Measurements from ENCODE around the gene KCNH5.
"Not testable (repeated sequence)": the region's sequence is repeated elsewhere in the genome, so short reads cannot be mapped to it uniquely, and the experiment has no call there.

The KCNH5 gene

GRCh38 chr14:62885451-62885850 lies 159.8 kb downstream of the KCNH5 start:
- no peak for DNase-seq (ENCODE audit: low read depth, low spot score)

GRCh38 chr14:62882967-62883366 lies 162.3 kb downstream of the KCNH5 start:
- DNase-seq (ENCODE audit: low read depth, low spot score), result no peak

GRCh38 chr14:62866376-62866775 lies 178.9 kb downstream of the KCNH5 start:
- DNase-seq (ENCODE audit: low read depth, low spot score), result no peak

DNA sequence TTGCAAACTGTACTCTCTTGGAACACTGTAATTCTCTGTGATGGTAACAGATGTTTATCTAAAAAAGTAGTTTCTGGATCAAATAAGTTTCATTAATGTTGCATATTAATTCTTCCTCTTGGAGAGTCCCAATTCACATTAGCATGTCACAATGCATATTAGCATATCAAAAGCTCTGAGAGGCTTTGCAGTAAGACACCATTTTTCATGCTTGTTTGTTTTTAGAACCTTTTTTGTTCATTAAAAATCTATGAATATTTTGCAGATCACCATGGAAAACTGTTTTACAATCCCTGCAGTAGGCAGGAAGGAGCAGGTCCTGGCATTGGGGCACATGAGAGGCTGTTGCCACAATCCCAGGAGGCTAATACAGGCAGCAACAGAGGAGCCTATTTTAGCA lies 180.7 kb downstream of the KCNH5 start:
- no peak for DNase-seq (ENCODE audit: low read depth, low spot score)

DNA sequence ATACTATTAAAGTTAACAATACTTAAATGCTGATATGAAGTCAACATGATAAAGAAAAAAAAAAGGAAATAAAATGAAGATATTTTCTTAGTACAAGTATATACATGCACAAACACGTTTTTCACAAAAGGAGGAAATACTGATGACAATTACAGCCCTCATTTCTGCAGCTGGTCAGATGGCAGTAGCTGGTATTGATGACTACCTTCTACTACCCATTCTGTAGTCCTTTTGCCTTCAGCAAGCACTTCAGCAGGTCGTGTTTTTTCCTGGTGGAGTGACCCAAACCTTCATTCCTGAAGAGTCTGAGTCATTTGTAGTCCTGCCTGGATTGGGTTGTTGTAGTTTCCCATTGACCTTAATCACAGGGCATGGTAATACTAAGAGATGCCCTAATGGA lies 187.2 kb downstream of the KCNH5 start:
- DNase-seq (ENCODE audit: low read depth, low spot score), result not testable (repeated sequence)

- DNase-seq (ENCODE audit: low read depth, low spot score), result no peak
Measured at GRCh38 chr14:62854951-62855350, 190.3 kb downstream of the KCNH5 start.

DNA sequence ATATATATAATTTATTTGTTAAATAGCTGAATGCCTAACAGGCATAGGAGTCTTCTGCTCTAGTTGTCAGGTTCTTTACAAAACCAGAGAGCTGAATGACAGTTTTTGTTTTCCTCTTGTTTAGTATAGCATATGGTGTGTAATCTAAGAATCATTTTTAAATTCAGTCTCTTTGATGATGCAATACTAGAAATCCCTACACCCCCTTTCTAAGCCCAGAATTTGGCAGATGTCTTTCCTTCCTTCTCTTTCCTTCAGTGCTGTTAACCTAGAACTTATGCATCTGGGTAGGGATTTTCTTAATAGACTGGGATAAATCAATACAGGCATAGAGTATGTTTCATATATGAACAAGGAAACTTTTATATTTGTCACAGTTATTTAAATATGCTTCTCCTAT lies 198.1 kb downstream of the KCNH5 start:
- no peak for DNase-seq (ENCODE audit: low read depth, low spot score)

DNA sequence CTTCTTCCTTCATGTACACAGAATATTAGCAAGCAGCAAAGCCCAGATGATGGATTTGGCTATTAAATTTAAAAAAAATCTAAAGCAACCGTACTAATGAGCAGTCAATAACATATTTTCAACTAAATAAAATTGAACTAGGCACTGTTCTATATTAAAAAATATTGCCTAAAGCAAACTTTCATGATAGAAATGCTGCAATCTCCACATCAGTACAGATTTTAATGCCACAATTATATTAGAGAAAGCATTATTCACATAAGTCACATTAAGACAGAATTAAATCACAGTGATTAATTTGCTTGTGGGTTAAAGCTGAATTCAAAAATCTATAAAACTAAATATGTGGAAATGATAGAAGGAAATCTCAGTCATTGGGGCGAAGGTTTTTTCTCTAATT lies 200.7 kb downstream of the KCNH5 start:
- no peak for DNase-seq (ENCODE audit: low read depth, low spot score)

DNA sequence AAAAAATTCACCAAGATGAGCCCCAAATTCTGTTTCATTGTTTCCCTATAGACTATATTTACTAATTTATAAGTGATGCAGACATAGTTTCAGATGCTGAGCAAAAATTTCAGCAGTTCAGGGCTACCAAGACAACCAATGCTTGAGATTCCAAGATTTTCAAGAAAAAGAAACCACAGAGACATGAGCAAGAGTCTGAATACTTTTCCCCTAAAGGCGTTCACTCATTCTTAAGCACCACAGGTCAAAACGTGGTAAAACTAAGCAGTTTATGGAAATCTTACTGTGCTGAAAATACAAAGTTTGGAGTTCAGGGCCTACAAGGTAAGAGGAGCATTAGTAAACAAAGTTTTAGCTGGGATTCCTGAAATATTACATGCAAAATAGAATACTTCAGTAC lies 221.2 kb downstream of the KCNH5 start:
- no peak for DNase-seq (ENCODE audit: low read depth, low spot score)

DNA sequence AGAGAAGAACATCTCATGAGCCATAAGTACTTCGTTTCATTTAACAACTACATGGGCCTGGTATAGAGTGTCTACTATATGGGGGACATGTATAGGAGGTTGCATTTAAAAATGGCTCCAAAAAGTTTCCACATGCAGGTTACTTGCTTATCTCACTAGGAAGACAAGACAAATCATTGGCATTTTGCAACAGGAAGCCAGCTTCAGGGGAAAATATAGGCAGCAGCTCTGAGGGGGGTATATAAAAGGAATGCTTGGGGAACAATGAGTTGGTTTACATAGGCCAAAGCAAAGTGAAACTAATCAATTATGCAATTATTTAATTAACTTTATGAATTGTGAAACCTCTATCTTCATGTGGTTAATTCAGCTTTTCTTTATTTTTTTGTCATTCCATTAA lies 225.3 kb downstream of the KCNH5 start:
- no peak for DNase-seq (ENCODE audit: low read depth, low spot score)

DNA sequence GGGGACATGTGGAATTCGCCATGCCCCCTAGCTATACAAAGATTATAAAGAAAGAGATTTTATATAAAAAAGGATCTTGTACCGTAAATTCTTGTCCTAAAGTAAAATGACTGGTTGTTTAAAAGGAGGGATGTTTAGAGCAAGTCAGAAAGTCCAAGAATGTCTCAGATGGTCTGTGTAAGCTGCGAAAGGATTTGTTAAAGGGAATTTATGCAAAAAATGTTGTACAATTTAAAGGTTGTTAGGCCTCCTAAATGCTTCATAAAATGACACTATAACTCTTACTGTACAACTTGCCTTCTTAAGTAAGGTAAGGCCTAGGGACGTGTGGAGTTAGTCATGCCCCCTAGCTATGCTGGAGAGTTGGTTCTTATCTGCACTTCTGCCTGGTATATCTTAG lies 237.6 kb downstream of the KCNH5 start:
- no peak for DNase-seq (ENCODE audit: low read depth, low spot score)

GRCh38 chr14:62800577-62800976 lies 244.7 kb downstream of the KCNH5 start:
- DNase-seq (ENCODE audit: low read depth, low spot score), result no peak

DNA sequence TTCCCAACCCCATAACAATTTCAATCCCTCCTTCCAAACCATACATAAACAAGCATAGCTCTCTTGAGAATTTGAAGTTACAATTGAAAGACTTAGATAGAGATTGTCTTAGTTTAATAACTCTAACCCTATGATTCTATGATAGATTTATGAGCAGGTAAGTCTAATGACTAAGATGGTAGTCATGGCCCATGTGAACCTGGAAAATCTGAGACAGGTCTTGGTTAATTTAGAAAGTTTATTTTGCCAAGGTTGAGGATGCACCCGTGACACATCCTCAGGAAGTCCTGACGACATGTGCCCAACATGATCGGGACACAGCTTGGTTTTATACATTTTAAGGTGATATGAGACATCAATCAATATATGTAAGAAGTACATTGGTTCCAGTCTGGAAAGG lies 248.8 kb downstream of the KCNH5 start:
- DNase-seq (ENCODE audit: low read depth, low spot score), result no peak

- DNase-seq (ENCODE audit: low read depth, low spot score), result no peak
Measured at GRCh38 chr14:62792578-62792977, 252.7 kb downstream of the KCNH5 start.

GRCh38 chr14:62781328-62781727 lies 263.9 kb downstream of the KCNH5 start:
- peak; percentile 75 for DNase-seq (ENCODE audit: low read depth, low spot score)

DNA sequence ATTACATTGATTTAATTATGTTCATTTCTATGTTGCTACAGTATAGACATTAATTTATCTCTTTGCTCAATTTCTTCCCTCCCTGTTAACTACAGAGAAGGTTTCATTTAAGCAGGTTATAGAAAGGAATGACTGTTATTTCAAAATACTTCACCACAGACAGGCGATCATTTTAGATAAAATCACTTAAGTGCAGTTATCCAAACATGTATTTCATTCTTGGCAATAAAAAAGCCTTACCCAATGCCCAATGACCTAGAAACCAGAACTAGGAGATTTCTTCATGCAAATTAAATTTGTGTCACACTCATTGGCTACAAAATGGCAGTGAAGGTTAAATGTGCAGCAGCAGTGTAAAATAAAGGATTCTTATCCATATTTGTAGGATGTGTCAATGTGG lies 266.4 kb downstream of the KCNH5 start:
- DNase-seq (ENCODE audit: low read depth, low spot score), result no peak

- no peak for DNase-seq (ENCODE audit: low read depth, low spot score)
Measured at GRCh38 chr14:62778310-62778709, 266.9 kb downstream of the KCNH5 start.

GRCh38 chr14:62777510-62777909 lies 267.7 kb downstream of the KCNH5 start:
- no peak for DNase-seq (ENCODE audit: low read depth, low spot score)

DNA sequence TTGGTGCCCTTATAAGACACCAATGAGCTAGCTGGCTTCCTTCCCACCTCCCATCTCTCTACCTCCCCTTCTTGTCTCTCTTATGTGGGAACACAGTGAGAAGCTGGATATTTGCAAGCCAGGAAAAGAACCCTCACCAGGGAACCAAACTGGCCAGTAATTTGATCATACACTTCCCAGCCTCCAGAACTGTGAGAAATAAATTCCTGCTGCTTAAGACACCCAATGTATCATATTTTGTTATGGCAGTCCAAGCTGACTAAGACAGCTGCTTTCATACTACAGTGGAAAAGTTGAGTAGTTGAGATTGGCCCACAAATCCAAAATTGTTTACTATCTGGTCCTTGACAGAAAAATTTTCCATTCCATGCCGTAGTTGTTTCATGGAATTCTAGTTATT lies 269.0 kb downstream of the KCNH5 start:
- DNase-seq (ENCODE audit: low read depth, low spot score), result no peak

- DNase-seq (ENCODE audit: low read depth, low spot score), result no peak
Measured at GRCh38 chr14:62768753-62769152, 276.5 kb downstream of the KCNH5 start.

DNA sequence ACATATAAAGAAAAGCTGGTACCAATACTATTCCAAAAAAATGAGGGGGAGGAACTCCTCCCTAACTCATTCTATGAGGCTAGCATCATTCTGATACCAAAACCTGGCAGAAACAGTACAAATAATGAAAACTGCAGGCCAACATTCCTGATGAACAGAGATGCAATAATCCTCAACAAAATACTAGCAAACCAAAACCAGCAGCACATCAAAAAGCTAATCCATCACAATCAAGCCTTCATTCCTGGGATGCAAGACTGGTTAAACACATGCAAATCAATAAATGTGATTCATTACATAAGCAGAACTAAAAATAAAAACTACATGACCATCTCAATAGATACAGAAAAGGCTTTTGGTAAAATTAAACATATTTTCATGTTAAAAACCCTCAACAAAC lies 281.3 kb downstream of the KCNH5 start:
- no peak for DNase-seq (ENCODE audit: low read depth, low spot score)

DNA sequence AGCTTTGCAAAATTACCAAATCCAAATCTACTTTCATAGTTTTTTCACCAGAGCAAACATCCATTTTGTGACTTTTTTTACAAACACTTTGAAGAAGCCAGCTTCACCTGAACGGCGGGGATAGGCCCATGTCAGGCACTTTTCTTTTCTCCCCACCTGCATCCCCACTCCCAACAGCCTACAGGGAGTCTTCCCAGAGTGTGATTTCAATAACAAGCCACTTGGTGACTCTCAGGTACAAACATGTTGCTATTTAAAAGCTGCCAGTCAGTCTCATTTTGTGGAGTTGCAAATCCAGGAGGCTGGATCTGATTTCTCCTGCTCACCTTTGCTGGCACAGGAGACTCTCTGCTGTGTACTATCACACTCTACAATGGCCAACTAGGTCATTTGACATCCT lies 285.5 kb downstream of the KCNH5 start:
- DNase-seq (ENCODE audit: low read depth, low spot score), result peak; percentile 25

DNA sequence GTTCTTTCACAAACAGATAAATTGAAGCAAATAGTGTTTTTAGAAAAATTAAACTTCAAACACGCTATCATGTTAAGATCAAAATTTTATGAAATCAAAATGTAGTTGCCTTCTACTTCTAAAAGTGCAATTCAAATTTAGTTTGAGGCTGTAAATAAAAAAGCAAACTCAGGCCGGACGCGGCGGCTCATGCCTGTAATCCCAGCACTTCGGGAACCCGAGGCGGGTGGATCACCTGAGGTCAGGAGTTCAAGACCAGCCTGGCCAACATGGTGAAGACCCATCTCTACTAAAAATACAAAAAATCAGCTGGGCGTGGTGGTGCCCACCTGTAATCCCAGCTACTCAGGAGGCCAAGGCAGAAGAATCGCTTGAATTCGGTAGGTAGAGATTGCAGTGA lies 298.4 kb downstream of the KCNH5 start:
- not testable (repeated sequence) for DNase-seq (ENCODE audit: low read depth, low spot score)

GRCh38 chr14:62745496-62745895 lies 299.8 kb downstream of the KCNH5 start:
- no peak for DNase-seq (ENCODE audit: low read depth, low spot score)

- DNase-seq (ENCODE audit: low read depth, low spot score), result no peak
Measured at GRCh38 chr14:62743560-62743959, 301.7 kb downstream of the KCNH5 start.

Data from iPS DF 19.7 (cell line).